HG03025 (cell line): Measurements from ENCODE around the gene RECQL.
A peak's percentile ranks its signal among the peaks of the same experiment; 100 is the strongest.
"Not testable (repeated sequence)": the region's sequence is repeated elsewhere in the genome, so short reads cannot be mapped to it uniquely, and the experiment has no call there.

ENCODE experiments used
- ATAC-seq: cut with Tn5 transposase; IDR thresholded peaks from one replicate; pipeline ENCODE4 v1.9.1; 2021; ENCODE audit warnings: mild to moderate bottlenecking, moderate library complexity; ENCODE audit not compliant: unreplicated experiment, low FRiP score

Gene RECQL

DNA sequence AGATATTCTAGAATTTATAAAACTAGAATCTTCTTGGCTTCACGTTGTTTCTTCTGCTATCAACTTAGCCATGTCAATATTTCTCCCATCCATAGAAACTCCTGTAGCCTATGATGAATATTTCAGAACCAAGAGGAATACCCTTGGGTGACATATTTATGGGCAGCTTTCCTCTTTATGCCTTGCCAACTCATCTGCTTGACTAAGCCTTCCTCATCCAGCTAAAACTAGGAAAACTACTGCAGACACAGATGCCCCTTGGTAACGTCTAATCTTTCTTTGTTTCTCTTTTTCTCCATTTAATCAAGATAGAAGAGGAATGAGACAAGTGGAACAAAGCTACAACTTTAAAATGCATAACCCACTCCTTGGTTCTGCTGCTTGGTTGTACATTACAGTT lies 6.4 kb upstream of the RECQL start:
- no peak for ATAC-seq

DNA sequence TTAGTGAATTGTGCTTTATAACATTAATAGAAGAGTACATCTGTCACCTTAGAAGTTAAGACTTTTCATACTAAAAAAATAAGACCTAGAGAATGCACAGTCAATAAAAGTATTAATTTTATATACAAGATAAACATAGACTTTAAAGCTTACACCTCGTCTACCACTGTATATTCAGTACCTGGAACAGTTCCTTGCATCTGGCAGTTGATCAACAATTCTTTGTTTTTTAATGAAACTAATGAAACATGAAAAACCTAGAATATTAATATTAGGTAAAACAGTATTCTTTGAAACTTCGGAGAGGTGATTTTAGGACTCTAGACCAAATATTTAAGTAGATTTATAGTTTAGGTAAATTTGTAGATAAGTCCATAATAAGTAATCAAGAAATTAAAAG lies 4.5 kb upstream of the RECQL start:
- ATAC-seq, result no peak

DNA sequence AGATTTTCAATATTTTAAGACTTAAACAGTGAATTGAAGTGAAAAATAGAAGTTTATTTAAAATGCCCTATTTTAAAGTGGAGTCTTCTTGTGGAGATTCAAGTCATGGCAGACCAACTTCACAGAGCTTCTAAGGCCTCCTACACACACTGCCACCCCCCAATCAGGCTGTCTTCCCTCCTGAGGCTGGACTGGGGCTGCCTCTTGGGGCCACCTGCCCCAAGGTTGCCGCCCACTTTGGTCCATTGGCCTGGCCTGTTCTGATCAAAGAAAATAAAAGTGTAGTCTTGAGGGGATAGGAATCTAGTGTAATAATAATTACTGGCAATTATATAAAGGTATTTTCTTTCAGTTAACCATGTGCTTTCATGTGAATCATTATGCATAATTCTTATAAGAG lies 1.4 kb upstream of the RECQL start:
- ATAC-seq, result no peak

DNA sequence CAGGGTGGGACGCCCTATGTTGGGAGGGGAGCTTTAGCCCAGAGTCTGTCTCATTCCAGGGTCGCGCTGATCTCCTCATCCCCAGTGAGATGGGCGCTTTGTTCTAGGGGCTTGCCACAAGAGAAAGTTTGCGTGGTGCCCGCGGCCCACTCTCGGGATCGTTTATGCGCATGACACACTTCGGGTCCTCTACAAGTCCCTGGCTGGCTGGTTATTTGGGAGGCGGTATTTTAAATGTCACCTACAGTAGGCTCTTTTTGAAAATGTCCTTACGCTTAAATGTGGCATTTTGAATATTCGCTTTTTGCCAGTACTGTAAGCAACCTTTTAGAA lies 695 bp upstream of the RECQL start:
- peak; percentile 11 for ATAC-seq

DNA sequence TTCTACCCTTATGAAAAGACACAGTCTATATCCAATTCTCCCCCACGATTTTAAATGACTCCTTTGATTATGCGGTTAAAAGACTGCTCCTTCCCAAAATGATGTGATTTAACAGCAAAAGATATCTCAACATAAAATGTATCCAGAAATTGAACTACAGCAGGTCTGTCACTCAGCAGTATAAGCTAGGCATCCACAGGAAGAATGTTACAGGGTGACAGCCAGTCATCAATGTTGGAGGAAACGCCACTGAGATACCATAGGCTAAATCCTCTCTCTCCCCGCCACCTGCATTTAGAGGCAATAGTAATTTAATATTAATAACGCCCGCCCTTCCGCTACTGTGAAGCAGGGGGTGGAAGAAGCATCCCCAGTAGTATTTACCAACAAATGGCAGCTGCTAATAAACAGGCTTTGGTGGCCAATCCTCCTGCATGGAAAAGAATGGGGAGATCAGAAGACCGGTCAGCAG lies 613 bp downstream of the RECQL start:
- no peak for ATAC-seq

DNA sequence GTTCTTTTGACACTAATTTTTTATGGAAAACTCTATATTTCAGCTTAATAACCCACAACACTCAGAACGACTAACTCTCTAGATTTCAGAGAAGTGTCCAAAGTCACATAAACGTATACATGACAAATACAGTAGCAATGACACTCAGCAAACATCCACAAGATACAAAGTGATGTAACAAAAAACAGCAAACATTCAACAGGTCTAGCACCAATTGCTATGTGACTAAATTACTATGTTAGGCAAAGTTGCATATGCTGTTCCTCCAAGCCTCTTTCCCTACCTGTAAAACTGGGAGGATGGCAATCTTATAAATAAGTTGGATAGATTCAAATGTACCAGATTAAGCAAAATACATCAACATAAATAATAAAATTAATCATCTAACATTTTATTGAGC lies 1.7 kb downstream of the RECQL start:
- no peak for ATAC-seq

DNA sequence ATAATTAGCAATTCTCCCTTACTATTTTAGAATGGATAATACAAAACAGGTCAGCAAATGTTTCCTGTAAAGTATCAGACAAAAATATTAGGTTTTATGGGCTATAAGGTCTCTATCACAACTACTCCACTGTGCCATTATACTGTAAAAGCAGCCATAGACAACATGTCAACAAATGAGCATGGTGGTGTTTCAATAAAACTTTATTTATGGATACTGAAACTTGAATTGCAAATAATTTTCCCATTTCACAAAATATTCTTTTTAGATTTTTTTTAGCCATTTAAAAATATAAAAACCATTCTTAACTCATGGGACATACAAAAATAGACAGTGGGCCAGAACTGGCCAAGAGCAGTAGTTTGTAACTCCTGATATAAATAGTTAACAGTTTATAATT lies 15.4 kb downstream of the RECQL start:
- no peak for ATAC-seq

DNA sequence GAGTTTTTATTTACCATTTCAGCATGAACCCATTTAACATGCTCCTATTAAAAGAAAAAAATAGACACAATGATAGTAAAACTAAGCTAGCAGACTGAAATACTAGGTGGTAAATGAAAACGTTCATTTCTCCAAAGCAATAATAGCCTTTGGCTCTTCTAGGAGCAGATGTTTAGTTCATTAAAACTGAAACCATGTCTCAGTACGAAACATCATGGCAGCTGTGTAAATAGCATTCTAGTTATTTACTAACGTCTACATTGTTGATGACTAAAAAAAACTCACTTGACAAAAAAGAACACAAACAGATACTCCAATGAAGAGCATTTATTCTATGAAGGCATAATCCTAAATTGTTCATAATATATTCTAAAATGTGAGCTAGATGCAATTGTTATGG lies 17.9 kb downstream of the RECQL start:
- peak; percentile 89 for ATAC-seq

DNA sequence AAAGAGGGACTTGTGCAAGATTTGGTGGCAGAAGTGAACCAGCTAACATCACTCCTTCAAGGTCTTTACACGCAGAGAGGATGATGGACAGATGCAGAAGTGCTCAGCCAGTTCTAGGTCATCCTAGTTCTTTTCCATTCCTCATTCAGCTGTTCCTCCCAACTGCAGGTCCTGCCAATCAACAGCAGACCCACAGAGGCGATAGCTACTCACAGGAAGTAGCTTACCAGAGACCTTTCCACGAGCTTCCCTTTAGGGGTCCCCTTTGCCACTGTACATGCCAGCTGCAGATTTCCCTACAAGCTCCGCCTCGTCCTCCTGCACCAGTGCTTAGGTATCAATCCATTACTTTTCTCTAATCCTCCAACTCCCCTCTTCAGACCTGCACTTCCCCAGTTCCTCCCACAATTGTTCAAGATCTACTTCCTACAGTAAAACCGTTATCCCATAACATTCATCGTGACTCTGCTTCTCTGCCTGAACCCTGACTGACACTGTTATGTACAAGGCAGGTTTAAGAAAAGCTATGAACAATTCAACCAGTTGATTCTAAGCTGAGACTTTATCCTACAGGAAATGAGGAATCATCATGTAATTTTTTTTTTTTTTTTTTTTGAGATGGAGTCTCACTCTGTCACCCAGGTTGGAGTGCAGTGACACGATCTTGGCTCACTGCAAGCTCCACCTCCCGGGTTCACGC lies 22.5 kb downstream of the RECQL start:
- no peak for ATAC-seq

DNA sequence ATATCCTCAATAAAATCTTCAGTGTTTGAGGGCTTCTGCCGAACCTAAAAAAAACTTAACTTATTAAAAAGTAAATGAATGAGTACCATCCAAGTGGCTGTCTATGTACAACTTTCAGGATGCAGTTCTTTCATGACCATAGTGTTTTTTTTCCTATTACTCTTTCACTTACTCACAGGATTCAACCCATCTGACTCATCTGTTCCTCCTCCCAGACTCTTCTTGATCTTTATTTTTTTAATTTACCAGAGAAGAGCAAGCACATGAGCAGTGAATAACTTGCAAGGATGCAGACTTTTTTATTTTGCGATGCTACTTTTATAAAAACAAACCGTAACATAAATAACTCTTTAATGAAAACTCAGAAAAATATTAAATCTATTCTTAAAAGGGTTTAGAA lies 24.5 kb downstream of the RECQL start:
- ATAC-seq, result no peak

DNA sequence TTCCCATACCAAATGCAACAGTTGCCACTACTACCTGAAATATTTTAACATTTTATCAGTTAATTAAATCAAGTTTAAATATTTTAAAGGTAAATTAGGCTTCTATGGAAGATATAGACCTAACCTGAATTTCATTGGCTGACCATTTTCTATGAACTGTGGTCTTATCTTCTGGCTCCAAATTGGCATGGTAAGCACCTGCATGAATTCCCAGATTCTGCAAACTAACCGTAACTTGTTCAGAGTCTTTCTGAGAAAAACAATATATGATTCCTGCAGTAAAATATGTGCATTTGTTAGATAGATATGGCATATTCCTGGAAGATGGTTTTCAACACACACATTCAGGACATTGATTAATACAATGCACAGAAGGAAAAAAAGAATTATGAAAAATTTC lies 25.9 kb downstream of the RECQL start:
- no peak for ATAC-seq

DNA sequence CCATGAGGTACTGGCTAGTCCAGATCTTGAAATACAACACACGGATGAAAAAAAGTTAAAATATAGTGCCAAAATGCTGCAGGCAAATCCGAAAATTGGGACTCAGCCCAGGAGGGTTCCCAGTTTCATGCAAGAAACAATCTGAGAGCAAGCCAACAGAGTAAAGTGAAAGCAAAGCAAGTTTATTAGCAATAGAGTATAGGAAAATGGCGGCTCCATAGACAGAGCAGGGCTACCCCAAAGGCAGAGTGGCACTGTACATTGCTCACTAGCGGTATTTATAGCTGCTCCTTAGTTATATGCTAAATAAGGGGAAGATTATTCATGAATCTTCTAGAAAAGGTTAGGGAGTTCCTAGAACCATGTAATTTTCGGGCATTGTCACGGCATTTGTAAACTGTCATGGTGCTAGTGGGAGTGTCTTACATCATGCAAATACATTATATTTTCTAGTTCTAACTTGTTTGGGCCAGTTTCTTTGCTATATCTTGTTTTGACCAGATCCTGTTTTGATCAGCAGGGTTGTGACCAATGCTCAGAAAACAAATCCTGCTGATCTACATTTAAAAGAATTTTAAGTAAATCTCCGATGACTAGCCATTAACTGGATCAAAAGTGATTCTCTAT lies 29.1 kb downstream of the RECQL start:
- ATAC-seq, result no peak

DNA sequence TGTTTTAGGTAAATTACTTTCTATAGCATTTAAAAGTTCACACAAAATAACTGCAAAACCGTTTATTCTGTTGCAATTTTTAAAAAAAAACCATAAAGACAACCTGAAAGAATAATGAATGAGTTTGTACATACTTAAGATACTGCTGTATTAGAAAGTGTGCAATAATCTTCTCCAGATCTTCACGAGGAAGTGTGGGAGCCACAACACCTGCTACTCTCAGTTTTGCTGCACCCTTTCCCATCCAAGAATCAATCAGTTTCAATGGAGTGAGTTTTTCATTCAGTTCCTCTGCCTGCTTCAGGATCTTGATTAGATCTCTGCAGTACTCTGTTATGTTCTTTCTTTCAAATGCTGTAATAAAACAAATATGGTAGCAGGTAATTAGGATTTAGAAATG lies 30.1 kb downstream of the RECQL start:
- no peak for ATAC-seq

DNA sequence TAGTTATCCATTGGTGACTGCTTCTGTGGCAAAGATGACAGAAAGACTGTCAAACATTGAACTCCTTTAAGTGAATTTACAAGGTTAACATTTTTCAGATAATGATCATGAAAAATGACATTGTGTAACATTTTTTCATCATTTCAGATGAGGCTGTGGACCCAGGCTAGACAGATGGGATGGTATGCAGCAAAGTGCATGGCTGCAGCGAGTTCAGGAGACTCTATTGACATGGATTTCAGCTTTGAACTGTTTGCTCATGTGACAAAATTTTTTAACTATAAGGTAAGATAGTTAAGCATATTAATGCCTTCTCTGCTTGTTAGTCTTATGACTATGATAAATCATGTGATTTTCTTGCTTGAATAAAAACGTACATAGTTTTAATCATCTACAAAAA lies 34.1 kb downstream of the RECQL start:
- not testable (repeated sequence) for ATAC-seq

DNA sequence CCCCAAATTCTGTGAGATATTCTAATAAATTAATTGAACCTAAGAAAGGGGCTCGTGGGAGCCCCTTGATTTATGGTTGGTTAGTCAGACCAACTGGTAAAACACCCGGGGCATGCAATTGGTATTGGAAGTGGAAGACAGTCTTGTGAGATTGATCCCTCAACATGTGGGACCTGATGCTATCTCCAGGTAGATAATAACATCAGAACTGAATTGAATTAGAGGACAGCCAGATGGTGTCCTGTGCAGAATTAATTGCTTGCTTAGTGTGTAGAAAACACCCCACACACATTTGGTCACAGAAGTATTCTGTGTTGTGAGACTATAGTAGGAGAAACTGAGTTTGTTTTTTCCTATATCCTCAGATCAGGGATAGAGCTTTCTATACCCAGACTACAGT lies 42.0 kb downstream of the RECQL start:
- no peak for ATAC-seq

DNA sequence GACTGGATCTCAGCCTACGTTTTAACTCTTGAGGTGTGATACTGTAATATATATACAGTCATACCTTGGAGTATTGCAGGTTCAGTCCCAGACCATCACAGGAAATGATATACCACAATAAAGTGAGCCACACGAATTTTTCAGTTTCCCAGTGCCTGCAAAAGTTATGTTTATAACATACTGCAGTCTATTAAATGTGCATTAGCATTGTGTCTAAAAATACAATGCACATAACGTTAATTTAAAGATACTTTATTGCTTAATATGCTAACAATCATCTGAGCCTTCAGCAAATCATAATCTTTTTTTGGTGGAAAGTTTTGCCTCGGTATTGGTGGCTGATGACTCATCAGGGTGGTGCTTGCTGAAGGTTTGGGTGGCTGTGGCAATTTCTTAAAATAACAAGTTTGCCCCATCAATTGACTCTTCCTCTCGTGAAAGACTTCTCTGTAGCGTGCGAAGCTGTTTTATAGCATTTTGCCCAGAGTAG lies 45.1 kb downstream of the RECQL start:
- no peak for ATAC-seq

DNA sequence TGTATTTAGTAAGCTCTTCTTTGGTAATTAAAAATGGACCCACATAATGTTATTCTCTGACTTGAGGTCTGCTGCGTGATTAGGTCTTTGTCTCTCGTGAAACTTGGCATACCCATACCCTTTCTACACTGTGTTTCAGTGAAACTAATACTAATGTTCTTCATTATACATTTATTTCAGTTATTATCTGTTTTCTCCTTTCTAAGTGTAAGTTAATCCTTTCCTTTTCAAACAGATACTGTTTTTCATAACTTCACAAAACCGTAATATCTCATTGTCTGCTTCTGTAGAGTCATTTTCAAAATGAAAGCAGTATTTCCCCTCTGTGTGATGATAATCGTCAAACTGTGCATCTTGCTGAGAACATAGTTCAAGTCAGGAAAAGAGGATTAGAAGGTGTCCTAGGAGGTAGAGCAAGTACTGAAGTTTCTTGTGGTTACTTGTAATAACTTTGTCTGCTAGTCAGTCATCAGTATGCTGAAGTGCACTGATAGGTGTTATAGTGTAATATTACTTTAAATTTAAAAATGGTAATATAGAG lies 48.1 kb downstream of the RECQL start:
- peak; percentile 88 for ATAC-seq

DNA sequence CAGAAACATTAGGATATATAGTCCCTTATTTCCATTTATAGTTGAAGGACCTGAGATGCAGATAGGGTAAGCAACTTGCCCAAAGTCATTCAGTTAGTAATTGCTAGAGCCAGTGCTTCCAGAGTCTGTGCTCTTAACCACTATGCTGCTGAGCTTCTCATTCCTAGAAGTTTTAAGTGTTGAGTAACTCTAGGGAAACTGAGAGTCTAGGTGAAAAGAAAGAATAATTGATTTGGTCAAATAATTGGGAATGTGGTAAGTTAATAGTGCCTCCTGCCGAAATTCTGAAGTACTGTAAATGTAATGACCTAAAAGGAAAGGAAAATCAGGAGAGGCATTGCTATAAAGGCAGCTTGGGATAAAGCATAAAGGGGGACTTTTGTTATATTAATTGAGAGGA lies 49.9 kb downstream of the RECQL start:
- no peak for ATAC-seq

DNA sequence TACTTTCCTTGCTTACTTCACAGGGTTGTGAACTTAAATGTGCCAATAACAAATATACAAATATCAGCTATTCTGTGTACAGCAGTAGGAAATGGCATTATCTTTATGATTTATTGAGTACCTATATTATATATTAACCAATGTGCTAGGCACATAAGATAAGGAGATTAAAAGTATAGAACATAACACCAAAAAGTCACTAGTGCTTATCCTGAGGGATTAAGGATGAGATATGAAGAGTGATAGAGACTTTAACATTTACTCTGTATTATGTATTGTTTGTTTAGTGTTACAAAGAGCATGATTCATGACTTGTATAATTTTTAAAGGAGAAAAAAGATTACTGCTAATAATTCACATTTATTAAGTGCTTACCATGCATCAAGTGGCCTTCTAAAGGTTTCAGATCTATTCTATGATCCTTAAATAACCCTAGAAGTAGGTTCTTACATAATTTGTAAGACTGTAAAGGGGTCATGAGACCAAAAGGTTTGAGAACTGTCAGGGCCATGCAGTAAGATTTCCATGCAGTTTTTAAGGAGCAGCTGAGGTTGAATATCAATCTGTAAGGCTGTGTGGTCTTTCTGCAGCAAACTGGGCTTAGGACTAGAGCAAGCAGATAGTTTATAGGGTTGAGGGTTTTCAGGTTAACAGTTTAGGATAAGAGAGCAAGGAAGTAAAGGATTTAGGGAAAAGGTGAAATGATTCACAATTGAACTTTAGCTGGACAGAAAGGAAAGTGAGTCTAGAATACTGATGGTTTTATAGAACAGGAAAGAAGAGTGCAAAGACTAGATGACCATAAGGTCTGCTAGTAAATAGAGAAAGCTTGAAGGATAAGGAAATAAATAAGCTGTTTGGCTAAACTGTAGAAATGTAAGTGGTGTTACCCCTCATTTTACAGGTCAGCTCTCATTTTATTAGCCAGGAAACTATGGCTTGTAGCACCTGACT lies 57.0 kb downstream of the RECQL start:
- no peak for ATAC-seq

DNA sequence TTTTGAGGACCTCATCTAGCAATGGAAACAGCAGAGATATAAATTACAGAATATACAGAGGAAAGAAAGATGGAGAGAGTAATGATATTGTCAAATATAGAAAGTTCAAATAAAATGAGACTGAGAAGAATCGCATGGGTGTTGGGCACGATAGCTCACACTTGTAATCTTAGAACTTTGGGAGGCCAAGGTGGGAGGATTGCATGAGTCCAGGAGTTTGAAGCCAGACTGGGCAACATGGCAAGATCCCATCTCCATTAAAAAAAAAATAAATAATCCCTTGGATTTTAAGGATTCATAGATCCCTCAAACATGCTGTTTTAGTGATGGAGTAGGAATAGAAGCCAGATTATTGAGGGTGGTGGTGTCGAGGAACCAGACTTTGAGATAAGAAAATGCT lies 62.1 kb downstream of the RECQL start:
- no peak for ATAC-seq

DNA sequence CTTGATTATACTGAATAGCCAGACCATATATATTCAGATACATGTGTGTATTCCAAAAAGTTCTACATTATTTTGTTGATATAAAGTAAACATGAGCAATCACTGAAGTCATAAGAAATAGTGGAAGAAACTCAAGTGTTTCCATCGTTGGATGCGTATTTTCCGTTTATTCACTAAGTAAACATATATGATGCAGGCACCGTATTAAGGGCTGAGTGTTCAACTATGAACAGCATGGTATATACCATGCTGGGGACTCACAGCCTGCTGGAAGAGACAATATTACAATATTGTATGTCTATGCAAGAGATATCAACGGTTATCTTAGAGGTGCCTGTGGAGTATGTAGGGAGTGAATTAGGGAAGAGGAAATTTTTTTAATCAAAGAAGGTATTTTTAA lies 62.8 kb downstream of the RECQL start:
- ATAC-seq, result no peak
